Liver (tissue), 9 donors: ENCODE results near the gene TMCO4. TPM values are rescaled to one million over a fixed set of nuclear protein-coding genes. Genes with fewer than 3 reads are reported as not detected.

Source experiments
- DNase-seq: peaks from one replicate; pipeline ENCODE4 v3.0.0-alpha.2; 2017; ENCODE audit warnings: low spot score
- H3K27ac ChIP-seq, 2 donors: one replicate each; pipeline ENCODE4 v1.7.0; 2013; ENCODE audit warnings: inconsistent platforms in 2 of 2, low read length in 2 of 2, control low read depth in 1 of 2, low read depth in 1 of 2, mild to moderate bottlenecking in 1 of 2
- H3K27me3 ChIP-seq, 4 donors: one replicate each; pipeline versions ENCODE4 v1.6.1 to v1.7.0; 2013; ENCODE audit warnings: low read length in 3 of 4, inconsistent platforms in 1 of 4, mild to moderate bottlenecking in 1 of 4, moderate library complexity in 1 of 4; ENCODE audit not compliant: control insufficient read depth in 4 of 4, insufficient read depth in 4 of 4
- H3K36me3 ChIP-seq, 4 donors: one replicate each; pipeline versions ENCODE4 v1.6.1 to v1.7.0; 2013; ENCODE audit warnings: low read length in 3 of 4, mild to moderate bottlenecking in 3 of 4, low read depth in 1 of 4, moderate library complexity in 1 of 4; ENCODE audit not compliant: control insufficient read depth in 4 of 4, insufficient read depth in 3 of 4
- H3K4me1 ChIP-seq, 4 donors: one replicate each; pipeline versions ENCODE4 v1.6.1 to v1.7.0; 2013; ENCODE audit warnings: low read length in 3 of 4, mild to moderate bottlenecking in 3 of 4, moderate library complexity in 1 of 4; ENCODE audit not compliant: control insufficient read depth in 4 of 4, insufficient read depth in 4 of 4
- H3K4me3 ChIP-seq, 3 donors: one replicate each; pipeline versions ENCODE4 v1.6.1 to v1.7.0; 2013; ENCODE audit warnings: low read length in 3 of 3, control low read depth in 1 of 3, low read depth in 1 of 3, mild to moderate bottlenecking in 1 of 3
- H3K9ac ChIP-seq, 2 donors: one replicate each; pipeline ENCODE4 v1.7.0; 2013; ENCODE audit warnings: low read length in 2 of 2, mild to moderate bottlenecking in 2 of 2, moderate library complexity in 2 of 2, control low read depth in 1 of 2, low read depth in 1 of 2
- H3K9me3 ChIP-seq, 4 donors: one replicate each; pipeline versions ENCODE4 v1.6.1 to v1.7.0; 2013; ENCODE audit warnings: low read length in 3 of 4; ENCODE audit not compliant: control insufficient read depth in 4 of 4
- EGR1 ChIP-seq, 2 donors: IDR thresholded peaks; 2 replicates each; pipeline ENCODE4 v1.6.1; 2016 to 2018; ENCODE audit warnings: antibody characterized with exemption in 2 of 2, low read depth in 2 of 2
- FOXA1 ChIP-seq: IDR thresholded peaks from 2 replicates; pipeline ENCODE4 v1.6.1; 2016; ENCODE audit warnings: antibody characterized with exemption
- FOXA2 ChIP-seq: IDR thresholded peaks from 2 replicates; pipeline ENCODE4 v1.6.1; 2016; ENCODE audit warnings: antibody characterized with exemption
- GABPA ChIP-seq, 2 donors: IDR thresholded peaks in 1 of 2; conservative IDR thresholded peaks in 1 of 2; 2 replicates each; pipeline ENCODE4 v1.6.1; 2016; ENCODE audit warnings: antibody characterized with exemption in 2 of 2, mild to moderate bottlenecking in 1 of 2, moderate library complexity in 1 of 2
- HNF4A ChIP-seq, 2 donors: conservative IDR thresholded peaks; 2 replicates each; pipeline ENCODE4 v1.6.1; 2016; ENCODE audit warnings: antibody characterized with exemption in 2 of 2, mild to moderate bottlenecking in 2 of 2
- HNF4G ChIP-seq: IDR thresholded peaks from 2 replicates; pipeline ENCODE4 v1.6.1; 2016; ENCODE audit warnings: antibody characterized with exemption
- JUND ChIP-seq, 2 donors: IDR thresholded peaks; 2 replicates each; pipeline ENCODE4 v1.6.1; 2016; ENCODE audit warnings: antibody characterized with exemption in 2 of 2
- MAX ChIP-seq: IDR thresholded peaks from 2 replicates; pipeline ENCODE4 v1.6.1; 2016; ENCODE audit warnings: antibody characterized with exemption
- NR2F2 ChIP-seq: IDR thresholded peaks from 2 replicates; pipeline ENCODE4 v1.6.1; 2016; ENCODE audit warnings: antibody characterized with exemption
- RAD21 ChIP-seq, 2 donors: IDR thresholded peaks; 2 replicates each; pipeline ENCODE4 v1.6.1; 2016; ENCODE audit warnings: antibody characterized with exemption in 2 of 2, mild to moderate bottlenecking in 2 of 2
- REST ChIP-seq: IDR thresholded peaks from 2 replicates; pipeline ENCODE4 v1.6.1; 2016; ENCODE audit warnings: antibody characterized with exemption, mild to moderate bottlenecking
- RXRA ChIP-seq, 2 donors: IDR thresholded peaks; 2 replicates each; pipeline ENCODE4 v1.6.1; 2017 to 2018; ENCODE audit warnings: antibody characterized with exemption in 2 of 2, mild to moderate bottlenecking in 1 of 2
- SP1 ChIP-seq: IDR thresholded peaks from 2 replicates; pipeline ENCODE4 v1.6.1; 2018; ENCODE audit warnings: antibody characterized with exemption, mild to moderate bottlenecking
- TAF1 ChIP-seq: conservative IDR thresholded peaks from 2 replicates; pipeline ENCODE4 v1.6.1; 2016; ENCODE audit warnings: antibody characterized with exemption, mild to moderate bottlenecking
- YY1 ChIP-seq: IDR thresholded peaks from 2 replicates; pipeline ENCODE4 v1.6.1; 2016; ENCODE audit warnings: antibody characterized with exemption, mild to moderate bottlenecking
- ZBTB33 ChIP-seq: IDR thresholded peaks from 2 replicates; pipeline ENCODE4 v1.6.1; 2016; ENCODE audit warnings: antibody characterized with exemption
- WGBS: extraction: QIAGEN DNeasy Blood & Tissue Kit; methylation state at CpG from one replicate; pipeline ENCODE4 v1.1.7; 2013; 5-methylcytosine and 5-hydroxymethylcytosine counted together
- polyA plus RNA-seq, 2 donors: library from polyadenylated mRNA; stranded (reverse) in 1 of 2; unstranded in 1 of 2; fragments of 200-250 nt in 1 of 2; fragments of >200 nt in 1 of 2; fragmentation: Nextera tagmentation in 1 of 2; extraction: Ambion mirVana in 1 of 2; gene quantifications; one replicate each; pipeline versions ENCODE4 v1.2.1 to v1.2.3, GENCODE V29; 2013 to 2015
- total RNA-seq, 2 donors: library from RNA; depleted of rRNA; stranded (reverse); fragments of >200 nt; gene quantifications; one replicate each; pipeline ENCODE4 v1.2.3, GENCODE V29; 2014
- TF ChIP-seq, protein P1 (sequence below): IDR thresholded peaks from 2 replicates; pipeline ENCODE4 v1.6.1; 2016; ENCODE audit warnings: antibody characterized with exemption
- donor health status: healthy.
- donor health status: healthy.
- donor health status: healthy.
- donor health status: healthy.
- donor health status: healthy.

TMCO4 gene
- total and polyA plus RNA-seq, 4 donors = 4.0 to 9.5 (median 6.0) TPM

- no peaks in the 10 kb centered on the region for H3K4me1 ChIP-seq
- H3K9ac ChIP-seq = no peak overlapping the region
- peaks cover 0 to 8% (median 4%) of the 10 kb centered on the region in 4 donors for H3K36me3 ChIP-seq
- H3K27ac ChIP-seq = no peak overlapping the region
- no peak for DNase-seq
- H3K27me3 ChIP-seq = no peaks in the 10 kb centered on the region
- 93% methylated on average over 19 of the region's 19 CpGs for WGBS
- no peaks in the 10 kb centered on the region for H3K9me3 ChIP-seq
- no peak overlapping the region for H3K4me3 ChIP-seq
- TF ChIP-seq EGR1 (IDR thresholded peaks at IDR 0.05; ENCODE audit: low read depth in 2 of 2) (no peak), REST (no peak), FOXA1 (no peak)
Observed at GRCh38 chr1:19688041-19688842, 111.5 kb downstream of the TMCO4 start.

- no peaks in the 10 kb centered on the region for H3K4me1 ChIP-seq
Observed at GRCh38 chr1:19687414-19687813, 112.3 kb downstream of the TMCO4 start.

GRCh38 chr1:19685994-19686393 lies 113.7 kb downstream of the TMCO4 start:
- peaks cover 0 to 12% (median 4%) of the 10 kb centered on the region in 4 donors for H3K36me3 ChIP-seq
- TF ChIP-seq RXRA (IDR thresholded peaks at IDR 0.05) = no peak
- no peak for TF ChIP-seq RAD21 (IDR thresholded peaks at IDR 0.05)
- no peak for TF ChIP-seq JUND (IDR thresholded peaks at IDR 0.05)
- TF ChIP-seq TAF1 = no peak
- TF ChIP-seq ZBTB33 = no peak
- TF ChIP-seq EGR1 (IDR thresholded peaks at IDR 0.05; ENCODE audit: low read depth in 2 of 2) = no peak
- no peak for TF ChIP-seq NR2F2
- no peak for TF ChIP-seq GABPA (IDR thresholded peaks at IDR 0.05 in 1 of 2, conservative IDR thresholded peaks at IDR 0.05 in 1 of 2)
- TF ChIP-seq SP1 = no peak
- no peak for TF ChIP-seq HNF4G
- no peak for TF ChIP-seq REST
- no peak for TF ChIP-seq FOXA2
- no peak for TF ChIP-seq FOXA1
- no peak for TF ChIP-seq YY1
- no peak for TF ChIP-seq MAX
- TF ChIP-seq, protein P1, sequence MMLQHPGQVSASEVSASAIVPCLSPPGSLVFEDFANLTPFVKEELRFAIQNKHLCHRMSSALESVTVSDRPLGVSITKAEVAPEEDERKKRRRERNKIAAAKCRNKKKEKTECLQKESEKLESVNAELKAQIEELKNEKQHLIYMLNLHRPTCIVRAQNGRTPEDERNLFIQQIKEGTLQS = no peak
- TF ChIP-seq HNF4A (conservative IDR thresholded peaks at IDR 0.05) = no peak

More at GRCh38 chr1:19687414-19687813, 112.3 kb downstream of the TMCO4 start:
- Histone ChIP-seq H3K36me3 (peaks cover 0 to 8% (median 4%) of the 10 kb centered on the region in 4 donors), H3K27ac (no peak overlapping the region), H3K27me3 (no peaks in the 10 kb centered on the region), H3K4me3 (no peak overlapping the region), H3K9me3 (no peaks in the 10 kb centered on the region), H3K9ac (no peak overlapping the region)
- 96% methylated on average over 1 of the region's 1 CpG for WGBS
- TF ChIP-seq SP1 = no peak
- no peak for DNase-seq

More at GRCh38 chr1:19685994-19686393, 113.7 kb downstream of the TMCO4 start:
- no peak overlapping the region for H3K27ac ChIP-seq
- no peak overlapping the region for H3K9ac ChIP-seq
- no peak overlapping the region for H3K4me3 ChIP-seq
- no peaks in the 10 kb centered on the region for H3K4me1 ChIP-seq
- H3K9me3 ChIP-seq = no peaks in the 10 kb centered on the region
- no peak for DNase-seq
- H3K27me3 ChIP-seq = no peaks in the 10 kb centered on the region
- WGBS = 94% methylated on average over 9 of the region's 9 CpGs
